Mesodermal cell (in vitro differentiated cells): Measurements from ENCODE around the gene MFSD11.
A peak's percentile ranks its signal among the peaks of the same experiment; 100 is the strongest.
"Not testable (repeated sequence)": the region's sequence is repeated elsewhere in the genome, so short reads cannot be mapped to it uniquely, and the experiment has no call there.

Source experiments
- H3K27ac ChIP-seq: 2 replicates; pipeline ENCODE4 v1.7.0; 2013; ENCODE audit warnings: mild to moderate bottlenecking, low read depth, low read length, moderate library complexity; ENCODE audit not compliant: severe bottlenecking
- H3K36me3 ChIP-seq: 2 replicates; pipeline ENCODE4 v1.7.1; 2013; ENCODE audit warnings: mild to moderate bottlenecking, low read length, moderate library complexity; ENCODE audit not compliant: control insufficient read depth, insufficient read depth
- H3K4me1 ChIP-seq: one replicate; pipeline ENCODE4 v1.7.1; 2013; ENCODE audit warnings: mild to moderate bottlenecking, low read length; ENCODE audit not compliant: insufficient read depth, control insufficient read depth, poor library complexity, severe bottlenecking
- H3K4me3 ChIP-seq: 2 replicates; pipeline ENCODE4 v1.7.0; 2013; ENCODE audit warnings: low read length, control low read depth, mild to moderate bottlenecking; ENCODE audit not compliant: insufficient read depth, poor library complexity, severe bottlenecking; ENCODE audit errors: extremely low read depth
- H3K9me3 ChIP-seq: 2 replicates; pipeline ENCODE4 v1.7.1; 2013; ENCODE audit warnings: mild to moderate bottlenecking, low read length, moderate library complexity; ENCODE audit not compliant: control insufficient read depth
- WGBS, 2 experiments: methylation state at CpG; one replicate each; pipeline ENCODE4 v1.1.5; 2013; ENCODE audit warnings: missing lambda C conversion rate in 2 of 2; ENCODE audit not compliant: insufficient coverage in 2 of 2; 5-methylcytosine and 5-hydroxymethylcytosine counted together

Gene MFSD11

GRCh38 chr17:76698466-76698977 is 39.4 kb upstream of the MFSD11 start:
- H3K4me1 ChIP-seq = peaks cover 32% of the 10 kb centered on the region
- H3K36me3 ChIP-seq = peaks cover 11% of the 10 kb centered on the region
- not testable (repeated sequence) for H3K4me3 ChIP-seq, H3K27ac ChIP-seq, H3K9me3 ChIP-seq
- WGBS, 2 experiments = 94 to 98% methylated on average over 7 of the region's 7 CpGs

- no peaks in the 10 kb centered on the region for H3K9me3 ChIP-seq
- 85 to 87% methylated on average over 7 of the region's 8 CpGs for WGBS, 2 experiments
- no peak overlapping the region for H3K27ac ChIP-seq
- H3K36me3 ChIP-seq = peaks cover 11% of the 10 kb centered on the region
- H3K4me3 ChIP-seq = no peak overlapping the region
- H3K4me1 ChIP-seq = peaks cover 32% of the 10 kb centered on the region
Observed at GRCh38 chr17:76700270-76700616, 37.7 kb upstream of the MFSD11 start.

DNA sequence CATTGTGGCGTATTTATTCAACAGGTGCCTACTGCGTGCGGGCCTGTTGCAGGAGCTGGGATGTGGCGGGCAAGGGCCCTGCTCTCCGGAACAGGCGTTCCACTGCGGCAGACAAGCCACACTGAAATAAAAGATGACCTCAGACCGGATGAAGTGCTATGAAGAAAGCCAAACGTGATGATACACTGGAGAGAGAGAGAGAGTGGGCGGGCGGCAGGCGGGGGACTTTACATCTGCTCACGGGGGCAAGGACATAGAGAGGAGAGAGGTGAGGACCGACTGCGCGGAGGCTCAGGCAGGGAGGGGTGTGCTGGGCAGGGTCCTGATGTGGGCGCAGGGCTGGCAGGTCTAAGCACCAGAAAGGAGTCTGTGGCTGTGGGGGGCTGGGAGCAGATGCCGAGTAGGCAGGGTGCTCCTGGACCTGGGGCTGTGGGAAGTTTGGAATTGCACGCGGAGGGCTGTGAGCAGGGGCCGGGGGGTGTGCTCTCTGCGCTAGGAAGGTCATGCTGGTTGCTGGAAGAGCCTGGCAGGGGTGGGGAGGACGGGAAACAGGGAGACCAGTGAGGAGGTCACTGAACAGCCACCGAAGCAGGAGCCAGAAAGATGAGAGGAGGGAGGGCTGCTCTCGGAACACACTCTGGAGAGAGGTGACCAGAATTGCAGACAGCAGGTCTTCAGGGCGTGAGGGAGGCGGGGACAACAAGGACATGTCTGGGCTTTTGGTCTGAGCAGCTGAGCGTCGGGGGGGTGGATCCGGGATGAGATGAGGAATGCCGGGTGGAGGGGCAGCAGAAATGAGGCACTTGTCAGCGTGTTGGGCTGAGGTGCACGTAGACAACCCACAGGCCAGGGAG is 37.1 kb upstream of the MFSD11 start:
- peaks cover 32% of the 10 kb centered on the region for H3K4me1 ChIP-seq
- no peak overlapping the region for H3K4me3 ChIP-seq
- peaks cover 11% of the 10 kb centered on the region for H3K36me3 ChIP-seq
- WGBS, 2 experiments = 56 to 57% methylated on average over 25 to 31 of the region's 33 CpGs
- peak overlapping the region; percentile 51 for H3K27ac ChIP-seq
- H3K9me3 ChIP-seq = no peaks in the 10 kb centered on the region

- 81 to 82% methylated on average over 7 to 10 of the region's 11 CpGs for WGBS, 2 experiments
- Histone ChIP-seq H3K9me3 (no peaks in the 10 kb centered on the region), H3K4me3 (no peak overlapping the region), H3K4me1 (peaks cover 31% of the 10 kb centered on the region), H3K27ac (peak overlapping the region; percentile 19), H3K36me3 (peaks cover 7% of the 10 kb centered on the region)
Observed at GRCh38 chr17:76701471-76701967, 36.4 kb upstream of the MFSD11 start.

GRCh38 chr17:76702076-76702475 is 35.8 kb upstream of the MFSD11 start:
- Histone ChIP-seq H3K9me3 (no peaks in the 10 kb centered on the region), H3K4me3 (no peak overlapping the region), H3K36me3 (peaks cover 6% of the 10 kb centered on the region), H3K27ac (no peak overlapping the region), H3K4me1 (peaks cover 27% of the 10 kb centered on the region)
- WGBS, 2 experiments = no CpG with 5 or more reads among the region's 2 CpGs

DNA sequence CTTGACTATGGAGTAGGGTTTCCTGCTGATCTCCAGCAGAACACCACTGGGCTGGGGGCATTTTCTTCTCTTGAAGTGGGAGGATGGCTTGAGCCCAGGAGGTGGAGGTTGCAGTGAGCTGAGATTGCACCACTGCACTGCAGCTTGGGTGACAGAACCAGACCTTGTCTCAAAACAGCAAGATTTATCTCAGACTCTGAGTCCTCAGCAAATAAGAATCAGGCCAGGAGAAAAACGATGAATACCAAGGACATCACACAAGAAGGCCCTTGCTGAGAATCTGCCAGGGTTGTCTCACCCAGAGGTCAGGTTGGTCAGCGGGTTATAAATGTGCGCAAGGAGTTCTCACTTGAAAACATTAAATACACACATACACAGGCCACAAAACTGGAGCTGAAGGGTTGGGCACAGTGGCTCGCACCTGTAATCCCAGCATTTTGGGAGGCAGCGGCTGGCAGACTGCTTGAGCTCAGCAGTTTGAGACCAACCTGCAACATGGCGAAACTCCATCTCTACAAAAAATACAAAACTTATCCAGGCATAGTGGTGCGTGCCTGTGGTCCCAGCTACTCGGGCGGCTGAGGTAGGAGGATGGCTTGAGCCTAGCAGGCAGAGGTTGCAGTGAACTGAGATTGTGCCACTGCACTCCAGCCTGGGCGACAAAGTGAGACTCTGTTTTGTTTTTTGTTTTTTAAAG is 34.8 kb upstream of the MFSD11 start:
- 98 to 100% methylated on average over 7 to 9 of the region's 10 CpGs for WGBS, 2 experiments

DNA sequence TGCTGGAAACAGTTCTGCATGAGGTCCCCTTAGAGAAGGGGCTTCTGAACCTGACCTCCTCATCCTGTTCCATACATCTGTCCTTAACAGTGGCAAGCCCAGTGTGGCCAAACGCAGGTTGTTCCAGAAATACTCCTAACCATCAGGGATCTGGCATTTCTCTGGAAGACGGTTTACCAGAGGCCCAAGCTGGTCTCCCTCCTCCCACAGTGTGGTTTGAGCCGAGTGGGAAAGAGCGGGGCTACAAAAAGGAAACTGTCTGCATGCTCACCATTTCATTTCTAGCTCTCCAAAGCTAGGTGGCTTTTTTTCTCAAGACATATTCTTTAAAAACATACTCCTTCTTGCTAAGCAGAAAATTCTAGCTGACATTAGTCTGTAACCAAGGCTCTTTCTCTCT is 33.1 kb upstream of the MFSD11 start:
- 91 to 96% methylated on average over 3 to 4 of the region's 4 CpGs for WGBS, 2 experiments

More for the DNA sequence above, 34.8 kb upstream of the MFSD11 start:
- peaks cover 6% of the 10 kb centered on the region for H3K36me3 ChIP-seq
- no peak overlapping the region for H3K27ac ChIP-seq
- no peaks in the 10 kb centered on the region for H3K9me3 ChIP-seq
- H3K4me1 ChIP-seq = peaks cover 22% of the 10 kb centered on the region
- H3K4me3 ChIP-seq = no peak overlapping the region

DNA sequence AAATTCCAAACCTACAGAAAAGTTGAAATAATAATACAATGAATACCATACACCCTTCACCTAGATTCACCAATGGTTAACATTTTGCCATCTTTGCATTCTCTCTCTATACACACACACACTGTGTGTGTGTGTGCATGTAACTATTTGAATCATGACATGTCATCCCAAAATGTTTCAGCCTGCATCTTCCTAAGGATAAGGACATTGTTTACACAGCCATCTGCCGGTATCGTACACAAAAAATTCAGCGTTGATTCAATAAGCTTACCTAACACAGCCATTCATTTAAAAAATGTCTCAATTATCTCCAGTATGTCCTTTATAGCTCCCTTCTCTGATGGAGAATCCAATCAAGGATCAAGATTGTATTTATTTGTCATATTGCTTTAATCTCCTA is 31.1 kb upstream of the MFSD11 start:
- Histone ChIP-seq H3K4me1 (peaks cover 14% of the 10 kb centered on the region), H3K4me3 (no peak overlapping the region)
- 93 to 97% methylated on average over 3 of the region's 3 CpGs for WGBS, 2 experiments

More for the DNA sequence above, 33.1 kb upstream of the MFSD11 start:
- peaks cover 11% of the 10 kb centered on the region for H3K36me3 ChIP-seq
- H3K9me3 ChIP-seq = no peaks in the 10 kb centered on the region
- H3K27ac ChIP-seq = no peak overlapping the region
- H3K4me3 ChIP-seq = no peak overlapping the region
- H3K4me1 ChIP-seq = peaks cover 28% of the 10 kb centered on the region

DNA sequence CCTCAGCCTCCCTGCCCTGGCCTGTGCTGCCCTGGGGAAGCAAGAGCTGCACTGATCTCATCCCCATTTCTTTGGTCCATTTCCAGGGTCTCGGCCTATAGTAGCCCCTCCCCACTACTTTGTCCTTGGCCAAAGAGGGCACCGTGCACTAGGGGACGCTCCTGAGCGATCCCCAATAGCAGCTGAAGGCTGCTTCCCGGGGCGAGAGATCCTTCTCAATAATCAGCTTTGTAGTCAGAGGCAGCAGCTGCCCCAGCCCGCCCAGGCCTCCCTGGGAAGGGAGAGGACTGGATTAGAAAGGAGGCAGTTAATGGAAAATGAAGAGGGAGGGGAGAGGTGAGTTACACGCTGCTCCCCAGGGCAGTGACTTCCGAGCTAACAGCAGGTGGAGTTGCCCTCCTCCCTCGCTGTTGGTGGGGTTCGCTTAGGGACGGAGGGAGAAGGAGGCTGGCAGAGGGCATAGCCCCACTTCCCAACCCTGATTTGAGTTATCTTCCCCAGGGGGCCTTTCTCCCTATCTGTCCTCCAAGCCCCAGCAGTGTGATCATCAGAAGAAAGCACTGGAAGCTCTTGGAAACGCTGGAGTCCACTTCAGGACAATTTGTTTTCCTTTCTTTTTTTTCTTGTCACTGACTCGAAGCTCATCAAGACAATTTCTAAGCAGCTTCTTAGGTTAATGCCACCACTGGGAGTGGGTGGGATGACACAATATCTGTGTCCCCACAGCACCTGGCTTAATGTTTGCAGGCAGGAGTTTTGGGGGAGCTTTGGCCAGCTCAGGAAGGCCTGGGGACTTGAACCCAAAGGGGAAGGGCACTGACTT is 29.7 kb upstream of the MFSD11 start:
- WGBS, 2 experiments = 11 to 14% methylated on average over 6 to 8 of the region's 14 CpGs
- H3K4me3 ChIP-seq = no peak overlapping the region
- peak overlapping the region; percentile 49 for H3K27ac ChIP-seq
- H3K9me3 ChIP-seq = no peaks in the 10 kb centered on the region
- H3K36me3 ChIP-seq = peaks cover 16% of the 10 kb centered on the region
- peaks cover 13% of the 10 kb centered on the region for H3K4me1 ChIP-seq

More for the DNA sequence above, 31.1 kb upstream of the MFSD11 start:
- H3K9me3 ChIP-seq = no peaks in the 10 kb centered on the region
- peaks cover 11% of the 10 kb centered on the region for H3K36me3 ChIP-seq
- H3K27ac ChIP-seq = no peak overlapping the region
